ENCODE measurements around the gene GPR153. TPM values are rescaled to one million over a fixed set of nuclear protein-coding genes. Genes with fewer than 3 reads are reported as not detected.

Gene GPR153
- total and polyA plus RNA-seq, 2 donors from 2014 or later: 1.1 to 8.6 TPM

DNA sequence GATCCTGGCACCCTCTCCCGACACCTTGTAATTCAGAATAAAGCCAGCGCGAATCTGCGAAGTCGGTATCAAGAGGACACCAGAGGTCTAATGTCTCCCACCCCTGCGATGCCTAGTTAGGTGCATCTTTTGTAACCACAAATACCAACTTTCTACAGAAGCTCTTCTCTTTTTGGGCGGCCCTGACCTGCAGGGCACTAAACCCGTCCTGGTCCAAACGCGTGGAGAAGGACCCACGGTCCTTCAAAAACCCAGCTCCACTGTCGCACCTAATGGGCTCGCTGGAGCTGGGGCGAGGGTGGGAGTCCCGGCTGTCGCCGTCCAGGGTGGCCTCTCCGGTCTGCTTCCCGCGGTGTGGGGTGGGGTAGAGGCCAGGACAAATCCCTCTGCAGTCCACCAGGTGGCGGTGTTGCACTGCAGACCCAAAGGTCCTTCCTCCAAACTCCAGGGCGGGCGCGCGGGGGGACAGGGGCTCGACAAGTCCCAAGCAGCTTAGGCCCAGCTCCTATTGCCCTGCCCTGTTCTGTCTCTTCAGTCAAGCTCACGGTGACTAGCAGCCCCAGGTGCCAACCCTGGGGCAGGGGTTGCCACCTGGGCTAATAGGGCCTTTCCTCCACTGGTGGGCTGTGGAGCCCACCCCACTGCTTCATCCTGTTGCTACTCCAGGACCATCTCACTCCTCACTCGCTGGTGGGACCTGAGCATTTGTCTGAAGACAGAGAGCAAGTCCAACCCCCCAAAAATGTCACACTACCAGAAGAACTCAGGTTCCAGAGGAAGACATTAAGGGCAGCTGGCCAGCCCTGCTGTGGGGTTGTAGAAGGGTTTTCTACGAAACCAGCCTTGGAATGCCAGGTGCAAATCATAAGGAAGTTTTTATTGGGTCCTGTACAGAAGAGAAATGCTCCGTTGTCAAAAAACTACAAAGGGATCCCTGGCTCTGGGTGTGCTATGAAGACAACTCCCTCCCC lies 14.1 kb downstream of the GPR153 start:
- no peak for FAIRE-seq
- H3K9me3 ChIP-seq (ENCODE audit: control insufficient read depth in 2 of 3, insufficient read depth in 1 of 3, low read length in 3 of 3): no peaks in the 10 kb centered on the region
- DNase-seq: peak; percentile 84 to 94 (median 92)

DNA sequence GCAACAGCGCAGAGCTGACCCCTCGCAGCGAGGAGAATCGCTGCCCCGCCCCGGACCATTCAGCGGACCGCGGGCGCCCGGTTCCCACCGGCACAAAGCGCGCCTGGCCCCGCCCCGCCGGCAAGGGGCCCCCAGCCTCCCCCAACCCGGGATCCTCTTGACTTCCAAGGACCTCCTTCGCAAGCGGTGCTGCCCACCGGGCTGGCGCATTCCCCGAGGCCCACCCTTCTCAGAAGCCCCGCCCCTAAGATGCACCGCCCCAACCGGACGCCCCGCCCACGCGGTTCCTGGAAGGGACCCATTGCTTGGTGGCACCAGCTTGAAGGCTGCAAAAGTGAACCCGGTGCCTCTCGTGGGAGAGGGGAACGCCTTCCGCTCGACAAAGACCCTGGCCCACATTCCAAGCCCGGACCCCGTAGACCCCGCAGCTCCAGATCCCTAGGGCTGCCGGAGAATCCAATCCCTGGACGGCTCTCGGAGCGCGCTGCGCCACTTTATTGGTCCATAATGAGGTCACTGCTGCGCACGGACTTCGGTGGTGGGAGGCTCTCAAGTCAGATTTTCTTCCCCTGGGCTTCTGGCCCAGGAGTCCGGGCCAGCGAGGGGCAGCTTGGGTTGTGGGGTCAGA lies 14.9 kb downstream of the GPR153 start:
- TF ChIP-seq, protein P1, sequence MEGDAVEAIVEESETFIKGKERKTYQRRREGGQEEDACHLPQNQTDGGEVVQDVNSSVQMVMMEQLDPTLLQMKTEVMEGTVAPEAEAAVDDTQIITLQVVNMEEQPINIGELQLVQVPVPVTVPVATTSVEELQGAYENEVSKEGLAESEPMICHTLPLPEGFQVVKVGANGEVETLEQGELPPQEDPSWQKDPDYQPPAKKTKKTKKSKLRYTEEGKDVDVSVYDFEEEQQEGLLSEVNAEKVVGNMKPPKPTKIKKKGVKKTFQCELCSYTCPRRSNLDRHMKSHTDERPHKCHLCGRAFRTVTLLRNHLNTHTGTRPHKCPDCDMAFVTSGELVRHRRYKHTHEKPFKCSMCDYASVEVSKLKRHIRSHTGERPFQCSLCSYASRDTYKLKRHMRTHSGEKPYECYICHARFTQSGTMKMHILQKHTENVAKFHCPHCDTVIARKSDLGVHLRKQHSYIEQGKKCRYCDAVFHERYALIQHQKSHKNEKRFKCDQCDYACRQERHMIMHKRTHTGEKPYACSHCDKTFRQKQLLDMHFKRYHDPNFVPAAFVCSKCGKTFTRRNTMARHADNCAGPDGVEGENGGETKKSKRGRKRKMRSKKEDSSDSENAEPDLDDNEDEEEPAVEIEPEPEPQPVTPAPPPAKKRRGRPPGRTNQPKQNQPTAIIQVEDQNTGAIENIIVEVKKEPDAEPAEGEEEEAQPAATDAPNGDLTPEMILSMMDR (IDR thresholded peaks at IDR 0.05; ENCODE audit: borderline replicate concordance, extremely low read depth, insufficient read depth): no peak
- peaks cover 0 to 4% (median 0%) of the 10 kb centered on the region in 3 donors for H3K4me1 ChIP-seq (ENCODE audit: control insufficient read depth in 2 of 3, insufficient read depth in 2 of 3, low read depth in 1 of 3, low read length in 3 of 3)
- H3K36me3 ChIP-seq (ENCODE audit: control insufficient read depth in 2 of 3, insufficient read depth in 3 of 3, low read length in 3 of 3): no peaks in the 10 kb centered on the region
- intact Hi-C loops (cut with DNase I): loop anchor here (10.0 kb wide), 1 partner anchor 191 kb away; no protein-coding TSS in a partner anchor
- H3K9me3 ChIP-seq (ENCODE audit: control insufficient read depth in 2 of 3, insufficient read depth in 1 of 3, low read length in 3 of 3): no peaks in the 10 kb centered on the region
- no peak overlapping the region for H3K4me3 ChIP-seq (ENCODE audit: low read length in 3 of 3)
- no peak overlapping the region for H3K9ac ChIP-seq (ENCODE audit: low read length in 3 of 3)
- peaks cover 27% of the 10 kb centered on the region for H3K27me3 ChIP-seq (ENCODE audit: control insufficient read depth, insufficient read depth, low read length)
- no peak overlapping the region for H3K27ac ChIP-seq (ENCODE audit: low read depth in 2 of 2, low read length in 2 of 2)
- DNase-seq (peak in 3 of 5 donors; percentile 15 to 88 (median 84)), FAIRE-seq (no peak)

More for the DNA sequence above, 14.1 kb downstream of the GPR153 start:
- Histone ChIP-seq H3K27me3 (ENCODE audit: control insufficient read depth, insufficient read depth, low read length) (peaks cover 22% of the 10 kb centered on the region), H3K4me1 (ENCODE audit: control insufficient read depth in 2 of 3, insufficient read depth in 2 of 3, low read depth in 1 of 3, low read length in 3 of 3) (peaks cover 0 to 4% (median 0%) of the 10 kb centered on the region in 3 donors), H3K36me3 (ENCODE audit: control insufficient read depth in 2 of 3, insufficient read depth in 3 of 3, low read length in 3 of 3) (no peaks in the 10 kb centered on the region), H3K9ac (ENCODE audit: low read length in 3 of 3) (no peak overlapping the region), H3K4me3 (ENCODE audit: low read length in 3 of 3) (no peak overlapping the region), H3K27ac (ENCODE audit: low read depth in 2 of 2, low read length in 2 of 2) (no peak overlapping the region)
- intact Hi-C loops (cut with DNase I): loop anchor here (10.0 kb wide), 1 partner anchor 192 kb away; no protein-coding TSS in a partner anchor
- TF ChIP-seq, protein P1 (IDR thresholded peaks at IDR 0.05; ENCODE audit: borderline replicate concordance, extremely low read depth, insufficient read depth): peak; percentile 97

DNA sequence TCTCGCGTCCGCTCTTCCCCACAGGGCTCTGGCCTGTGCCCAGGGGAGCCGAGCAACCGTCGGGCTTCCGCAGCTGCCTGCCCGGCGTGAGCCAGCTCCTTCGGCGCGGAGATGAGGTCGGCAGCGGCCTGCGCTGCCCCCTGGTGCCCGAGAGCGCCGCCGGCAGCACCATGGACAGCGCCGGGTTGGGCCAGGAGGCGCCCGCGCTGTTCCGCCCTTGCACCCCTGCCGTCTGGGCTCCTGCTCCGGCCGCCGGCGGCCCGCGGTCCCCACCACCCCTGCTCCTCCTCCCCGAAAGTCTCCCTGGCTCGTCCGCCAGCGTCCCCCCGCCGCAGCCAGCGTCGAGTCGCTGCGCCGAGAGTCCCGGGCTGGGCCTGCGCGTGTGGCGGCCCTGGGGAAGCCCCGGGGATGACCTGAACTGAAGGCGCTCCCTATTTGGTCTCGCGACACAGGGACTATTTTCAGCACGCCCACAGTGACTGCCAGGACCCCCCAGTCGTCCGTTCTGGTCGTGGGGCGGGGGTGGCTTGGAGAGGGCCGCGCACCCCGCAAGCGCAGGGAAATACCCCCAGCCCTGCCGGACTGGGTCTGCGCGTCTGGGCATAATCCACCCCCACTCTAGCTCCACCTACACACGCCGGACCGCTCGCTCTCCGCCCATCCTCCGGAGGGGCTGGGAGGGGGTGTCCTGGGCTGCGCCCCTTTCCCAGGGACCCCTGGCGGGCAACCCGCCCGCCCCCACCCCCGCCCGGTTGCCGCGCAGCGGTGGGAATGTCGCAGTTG lies 15.6 kb downstream of the GPR153 start:
- DNase-seq: peak; percentile 90 to 93 (median 92)
- Histone ChIP-seq H3K9ac (ENCODE audit: low read length in 3 of 3) (no peak overlapping the region), H3K36me3 (ENCODE audit: control insufficient read depth in 2 of 3, insufficient read depth in 3 of 3, low read length in 3 of 3) (no peaks in the 10 kb centered on the region), H3K9me3 (ENCODE audit: control insufficient read depth in 2 of 3, insufficient read depth in 1 of 3, low read length in 3 of 3) (no peaks in the 10 kb centered on the region), H3K27me3 (ENCODE audit: control insufficient read depth, insufficient read depth, low read length) (peaks cover 31% of the 10 kb centered on the region), H3K4me1 (ENCODE audit: control insufficient read depth in 2 of 3, insufficient read depth in 2 of 3, low read depth in 1 of 3, low read length in 3 of 3) (peaks cover 0 to 4% (median 0%) of the 10 kb centered on the region in 3 donors), H3K27ac (ENCODE audit: low read depth in 2 of 2, low read length in 2 of 2) (no peak overlapping the region), H3K4me3 (ENCODE audit: low read length in 3 of 3) (no peak overlapping the region)
- intact Hi-C loops (cut with DNase I): loop anchor here (10.0 kb wide), 1 partner anchor 190 kb away; no protein-coding TSS in a partner anchor
- no peak for FAIRE-seq
- TF ChIP-seq, protein P1 (IDR thresholded peaks at IDR 0.05; ENCODE audit: borderline replicate concordance, extremely low read depth, insufficient read depth): peak; percentile 96
